A549 (cell line): ENCODE measurements around the gene RXRG.
"Not testable (repeated sequence)": the region's sequence is repeated elsewhere in the genome, so short reads cannot be mapped to it uniquely, and the experiment has no call there.

ENCODE experiments used
- CTCF ChIP-seq: fragments of >200 bp; sonication (Bioruptor Twin); formaldehyde crosslinking; IDR thresholded peaks from 3 replicates; pipeline ENCODE4 v1.5.1; 2016
- ELK1 ChIP-seq: fragments of 150-350 bp; IDR thresholded peaks from 2 replicates; pipeline ENCODE4 v1.6.1; 2014; ENCODE audit warnings: low read depth, mild to moderate bottlenecking, low read length
- REST ChIP-seq: fragments of 200-600 bp; sonication (generic); IDR thresholded peaks from 2 replicates; pipeline ENCODE4 v1.6.1; 2016; ENCODE audit warnings: antibody characterized with exemption, mild to moderate bottlenecking, moderate library complexity

GRCh38 chr1:165459683-165460082 is 14.8 kb upstream of the RXRG start:
- not testable (repeated sequence) for TF ChIP-seq CTCF, ELK1, REST
